H1 (cell line): Measurements from ENCODE around the gene FGF3. TPM values are rescaled to one million over a fixed set of nuclear protein-coding genes. Genes with fewer than 3 reads are reported as not detected.

Source experiments
- CTCF ChIA-PET: fragments of 300-600 bp; sonication (Branson Sonifier 250); formaldehyde crosslinking; loops from one replicate; lab custom pipeline; 2021; ENCODE audit not compliant: partially characterized antibody; lab: Charles Lee
- POLR2A ChIA-PET: fragments of 300-600 bp; sonication (Branson Sonifier 250); formaldehyde crosslinking; loops from one replicate; lab custom pipeline; 2021; ENCODE audit warnings: inconsistent platforms; ENCODE audit not compliant: partially characterized antibody; lab: Charles Lee
- DNase-seq, 2 experiments: peaks; one replicate each; pipeline versions ENCODE4 v3.0.0 to v3.0.0-alpha.2; 2010 to 2022; ENCODE audit warnings: low spot score in 2 of 2, low read depth in 1 of 2, mixed read lengths in 1 of 2
- FAIRE-seq: peaks from 2 replicates; lab custom pipeline; 2011; peaks lifted over from hg19 to GRCh38; lab: Jason Lieb, UNC
- H2AFZ ChIP-seq: 2 replicates; pipeline ENCODE4 v1.8.1; 2012; ENCODE audit warnings: low read length, inconsistent platforms
- H2AK5ac ChIP-seq: 2 replicates; pipeline ENCODE4 v1.6.1; 2013; ENCODE audit warnings: low read depth, low read length
- H2BK120ac ChIP-seq: replicated peaks from 2 replicates; pipeline ENCODE3; 2013; ENCODE audit warnings: low read depth, low read length, inconsistent platforms
- H2BK12ac ChIP-seq: 2 replicates; pipeline ENCODE4 v1.6.1; 2013; ENCODE audit warnings: low read depth, low read length
- H2BK15ac ChIP-seq: 2 replicates; pipeline ENCODE4 v1.6.1; 2013; ENCODE audit warnings: low read length
- H2BK20ac ChIP-seq: 2 replicates; pipeline ENCODE4 v1.6.1; 2013; ENCODE audit warnings: low read length
- H2BK5ac ChIP-seq: 2 replicates; pipeline ENCODE4 v1.6.1; 2013; ENCODE audit warnings: low read depth, low read length
- H3K14ac ChIP-seq: 2 replicates; pipeline ENCODE4 v1.6.1; 2013; ENCODE audit warnings: inconsistent platforms; ENCODE audit not compliant: insufficient read length
- H3K18ac ChIP-seq: 2 replicates; pipeline ENCODE4 v1.6.1; 2013; ENCODE audit warnings: low read length; ENCODE audit errors: extremely low read depth
- H3K23ac ChIP-seq: 2 replicates; pipeline ENCODE4 v1.6.1; 2013; ENCODE audit warnings: inconsistent platforms; ENCODE audit not compliant: insufficient read length
- H3K23me2 ChIP-seq: 2 replicates; pipeline ENCODE4 v1.6.1; 2013; ENCODE audit warnings: low read depth, low read length
- H3K27ac ChIP-seq: 2 replicates; pipeline ENCODE4 v1.6.1; 2011; ENCODE audit warnings: low read depth, low read length, inconsistent platforms
- H3K27me3 ChIP-seq, 4 experiments: replicated peaks in 1 of 4; 1 replicate in 1 of 4; 2 replicates in 3 of 4; pipeline versions ENCODE4 v1.6.1 to v1.8.1; 2011 to 2013; ENCODE audit warnings: low read length in 3 of 4, mild to moderate bottlenecking in 3 of 4, inconsistent platforms in 2 of 4, mixed read lengths in 2 of 4, moderate library complexity in 1 of 4; ENCODE audit not compliant: control insufficient read depth in 3 of 4, insufficient read depth in 3 of 4; ENCODE audit errors: extremely low read depth in 1 of 4
- H3K36me3 ChIP-seq, 4 experiments: 2 replicates each; pipeline versions ENCODE4 v1.6.1 to v1.8.1; 2011 to 2013; ENCODE audit warnings: mild to moderate bottlenecking in 4 of 4, low read length in 3 of 4, moderate library complexity in 2 of 4, control low read depth in 1 of 4, inconsistent platforms in 1 of 4; ENCODE audit not compliant: insufficient read depth in 4 of 4, control insufficient read depth in 2 of 4
- H3K4ac ChIP-seq: replicated peaks from 2 replicates; pipeline ENCODE3; 2013; ENCODE audit warnings: low read length, low read depth, mixed read lengths, inconsistent platforms; ENCODE audit not compliant: insufficient read length
- H3K4me1 ChIP-seq, 4 experiments: replicated peaks in 1 of 4; 1 replicate in 1 of 4; 2 replicates in 3 of 4; pipeline versions ENCODE4 v1.6.1 to v1.8.1; 2011 to 2013; ENCODE audit warnings: low read length in 3 of 4, inconsistent platforms in 2 of 4, mixed read lengths in 1 of 4; ENCODE audit not compliant: insufficient read depth in 4 of 4, control insufficient read depth in 3 of 4
- H3K4me2 ChIP-seq, 2 experiments: 2 replicates each; pipeline versions ENCODE4 v1.6.1 to v1.8.1; 2011 to 2013; ENCODE audit warnings: low read depth in 2 of 2, low read length in 2 of 2, control low read depth in 1 of 2, inconsistent platforms in 1 of 2, mild to moderate bottlenecking in 1 of 2; ENCODE audit not compliant: insufficient read depth in 1 of 2
- H3K4me3 ChIP-seq, 4 experiments: fragments of 200-600, 300-600 bp in 1 of 4; sonication (generic), shearing (Covaris generic), sonication (Bioruptor Twin) in 1 of 4; 2 replicates each; pipeline versions ENCODE4 v1.5.1 to v1.8.1; 2011 to 2016; ENCODE audit warnings: low read length in 4 of 4, low read depth in 3 of 4, control low read depth in 2 of 4, inconsistent platforms in 2 of 4, mild to moderate bottlenecking in 2 of 4, mixed read lengths in 1 of 4, moderate library complexity in 1 of 4; ENCODE audit not compliant: insufficient read depth in 2 of 4; ENCODE audit errors: extremely low read depth in 1 of 4
- H3K56ac ChIP-seq: replicated peaks from 2 replicates; pipeline ENCODE3; 2013; ENCODE audit warnings: low read depth, mild to moderate bottlenecking, mixed read lengths, low read length, inconsistent platforms; ENCODE audit not compliant: insufficient read length
- H3K79me1 ChIP-seq: 2 replicates; pipeline ENCODE4 v1.6.1; 2013; ENCODE audit warnings: low read depth, low read length, control low read depth
- H3K79me2 ChIP-seq, 2 experiments: 2 replicates each; pipeline versions ENCODE4 v1.6.1 to v1.8.1; 2012 to 2013; ENCODE audit warnings: low read length in 2 of 2, mild to moderate bottlenecking in 2 of 2, inconsistent platforms in 1 of 2; ENCODE audit not compliant: insufficient read depth in 2 of 2, control insufficient read depth in 1 of 2
- H3K9ac ChIP-seq, 4 experiments: replicated peaks in 1 of 4; 1 replicate in 1 of 4; 2 replicates in 3 of 4; pipeline versions ENCODE4 v1.6.1 to v1.8.1; 2011 to 2013; ENCODE audit warnings: low read depth in 3 of 4, low read length in 3 of 4, control low read depth in 2 of 4, mild to moderate bottlenecking in 2 of 4, moderate library complexity in 2 of 4, inconsistent platforms in 1 of 4; ENCODE audit errors: extremely low read depth in 1 of 4
- H3K9me3 ChIP-seq, 2 experiments: 2 replicates each; pipeline versions ENCODE4 v1.6.1 to v1.8.1; 2012 to 2013; ENCODE audit warnings: mild to moderate bottlenecking in 2 of 2, moderate library complexity in 2 of 2, control low read depth in 1 of 2, inconsistent platforms in 1 of 2, low read depth in 1 of 2, low read length in 1 of 2, mixed read lengths in 1 of 2; ENCODE audit not compliant: insufficient read depth in 2 of 2
- H4K20me1 ChIP-seq, 2 experiments: replicated peaks in 1 of 2; 2 replicates each; pipeline versions ENCODE3 to v1.8.1; 2011 to 2013; ENCODE audit warnings: inconsistent platforms in 2 of 2, low read length in 2 of 2, mild to moderate bottlenecking in 1 of 2; ENCODE audit not compliant: insufficient read depth in 2 of 2, control insufficient read depth in 1 of 2
- H4K5ac ChIP-seq: 2 replicates; pipeline ENCODE4 v1.6.1; 2013; ENCODE audit warnings: low read length, low read depth, mixed read lengths, inconsistent platforms; ENCODE audit not compliant: insufficient read length
- H4K8ac ChIP-seq: 2 replicates; pipeline ENCODE4 v1.8.0; 2013; ENCODE audit warnings: mild to moderate bottlenecking, moderate library complexity, low read length, inconsistent platforms; ENCODE audit not compliant: insufficient read depth; ENCODE audit errors: extremely low read depth
- H4K91ac ChIP-seq: replicated peaks from 2 replicates; pipeline ENCODE3; 2013; ENCODE audit warnings: low read length, mixed read lengths, inconsistent platforms; ENCODE audit not compliant: insufficient read length
- KDM1A ChIP-seq: fragments of 200-600, 300-600 bp; sonication (generic); IDR thresholded peaks from 2 replicates; pipeline ENCODE4 v1.7.1; 2016; ENCODE audit warnings: mild to moderate bottlenecking, low read length, borderline replicate concordance
- USF2 ChIP-seq: IDR thresholded peaks from 2 replicates; pipeline ENCODE4 v1.6.1; 2011; ENCODE audit warnings: low read length, improper control_type of control experiment
- WGBS, 2 experiments: shearing (Covaris generic) in 1 of 2; methylation state at CpG; one replicate each; pipeline versions ENCODE4 v1.1.6 to v1.1.7; 2013 to 2015; ENCODE audit warnings: low lambda C conversion rate in 2 of 2, mixed read lengths in 2 of 2, inconsistent platforms in 1 of 2, low coverage in 1 of 2, missing lambda C conversion rate in 1 of 2; ENCODE audit not compliant: insufficient replicate concordance in 2 of 2, insufficient coverage in 1 of 2, insufficient read length in 1 of 2; ENCODE audit errors: extremely low coverage in 1 of 2, missing lambda C conversion rate in 1 of 2; 5-methylcytosine and 5-hydroxymethylcytosine counted together
- polyA plus RNA-seq, 7 experiments: library from polyadenylated mRNA; depleted of rRNA in 3 of 7; stranded (reverse) in 5 of 7; unstranded in 2 of 7; fragments of >200 nt in 5 of 7; fragments of 200-250 nt in 2 of 7; gene quantifications; 1 replicate in 5 of 7; 2 replicates in 1 of 7; 4 replicates in 1 of 7; pipeline versions ENCODE4 v1.2.1 to v1.2.3, GENCODE V29; 2011 to 2013; ENCODE audit warnings: missing spikeins in 2 of 7, mixed read lengths in 2 of 7
- total RNA-seq: library from RNA; stranded (reverse); fragmentation: NEBNext Ultra II Directional; extraction: Animal tissue kit (Norgen Biotek cat#: 25700); gene quantifications from 2 replicates; pipeline ENCODE4 v1.2.1, GENCODE V29; 2021

FGF3 gene
- total and polyA plus RNA-seq, 2 of the 8 experiments (the other 6 are each of a cell fraction or from before 2014, with no cell fraction given), result not detected

- peaks cover 0 to 5% (median 0%) of the 10 kb centered on the region in 4 experiments; a peak in 3 of 7 replicates for H3K4me1 ChIP-seq
- no peak overlapping the region for H2BK12ac ChIP-seq
- H3K9ac ChIP-seq, result no peak overlapping the region
- H3K36me3 ChIP-seq, result no peaks in the 10 kb centered on the region
- no peak overlapping the region for H3K23ac ChIP-seq
- WGBS, 2 experiments, result 88% methylated on average over 13 of the region's 14 CpGs; no CpG with 5 or more reads in 1 of the 2 experiments
- H3K9me3 ChIP-seq, result peaks cover 4 to 5% of the 10 kb centered on the region in 2 experiments; a peak in 3 of 4 replicates
- peak overlapping the region; percentile 19; the same call in 1 of the 2 replicates for H2BK15ac ChIP-seq
- H2BK5ac ChIP-seq, result no peak overlapping the region
- no peak overlapping the region for H3K18ac ChIP-seq
- CTCF ChIA-PET, result interaction anchor here (0.6 to 9.5 kb wide), 28 partner anchors 9 to 1038 kb away, joined by 3 to 197 read pairs (median 3); partner anchors contain the start of genes FGF4 and LTO1
- no peak overlapping the region for H4K91ac ChIP-seq
- no peak overlapping the region for H3K4ac ChIP-seq
- H3K4me3 ChIP-seq, result no peak overlapping the region
- H4K5ac ChIP-seq, result no peak overlapping the region
- H2BK20ac ChIP-seq, result no peak overlapping the region
- H3K79me1 ChIP-seq, result no peaks in the 10 kb centered on the region
- no peaks in the 10 kb centered on the region for H3K23me2 ChIP-seq
- H2AK5ac ChIP-seq, result no peak overlapping the region
- no peaks in the 10 kb centered on the region for H4K20me1 ChIP-seq
- no peak overlapping the region for H3K14ac ChIP-seq
- H3K27me3 ChIP-seq, result no peaks in the 10 kb centered on the region; a peak in 1 of 7 replicates
- no peak overlapping the region for H4K8ac ChIP-seq
- H3K79me2 ChIP-seq, result no peaks in the 10 kb centered on the region
- DNase-seq, result no peak
- H2BK120ac ChIP-seq, result no peak overlapping the region
- no peak overlapping the region; the same call in 1 of the 2 replicates for H3K27ac ChIP-seq
- FAIRE-seq, result no peak
- no peak overlapping the region for H2AFZ ChIP-seq
- no peak overlapping the region for H3K4me2 ChIP-seq
- H3K56ac ChIP-seq, result no peak overlapping the region
- POLR2A ChIA-PET, result interaction anchor here (0.7 to 1.3 kb wide), 6 partner anchors 11 to 97 kb away, joined by 3 to 6 read pairs (median 3); partner anchors contain the start of gene FGF19
- TF ChIP-seq KDM1A (peak; percentile 36; the same call in 1 of the 2 replicates), USF2 (no peak)
These were observed 21.3 kb downstream of the FGF3 start for GRCh38 chr11:69797737-69798528.
